Peyer's patch (tissue), 4 donors: Measurements from ENCODE around the gene PRKCA. TPM values are rescaled to one million over a fixed set of nuclear protein-coding genes. Genes with fewer than 3 reads are reported as not detected.
"Not testable (repeated sequence)": the region's sequence is repeated elsewhere in the genome, so short reads cannot be mapped to it uniquely, and the experiment has no call there.

ENCODE experiments used
- DNase-seq, 3 donors: peaks; one replicate each; pipeline ENCODE4 v3.0.0-alpha.2; 2017 to 2019
- H3K27ac ChIP-seq, 4 donors: fragments of 200-600 bp; sonication (generic); one replicate each; pipeline ENCODE4 v1.5.1; 2016 to 2019
- H3K27me3 ChIP-seq, 2 donors: fragments of 200-600 bp; sonication (generic); one replicate each; pipeline ENCODE4 v1.5.1; 2019
- H3K36me3 ChIP-seq, 3 donors: fragments of 200-600 bp; sonication (generic); one replicate each; pipeline ENCODE4 v1.5.1; 2016 to 2019
- H3K4me1 ChIP-seq, 4 donors: fragments of 200-600 bp; sonication (generic); one replicate each; pipeline ENCODE4 v1.5.1; 2016 to 2019
- H3K4me3 ChIP-seq, 4 donors: fragments of 200-600 bp; sonication (generic); 1 replicate in 3 of 4; 2 replicates in 1 of 4; pipeline ENCODE4 v1.5.1; 2016 to 2019; ENCODE audit warnings: mild to moderate bottlenecking in 1 of 4
- H3K9me3 ChIP-seq, 4 donors: fragments of 200-600 bp; sonication (generic); one replicate each; pipeline ENCODE4 v1.5.1; 2016 to 2019; ENCODE audit warnings: mild to moderate bottlenecking in 1 of 4
- POLR2A ChIP-seq, 2 donors: fragments of 450-650 bp; IDR thresholded peaks; one replicate each; pipeline ENCODE4 v1.5.1; 2017; ENCODE audit warnings: antibody characterized with exemption in 2 of 2, mild to moderate bottlenecking in 2 of 2, moderate library complexity in 2 of 2
- total RNA-seq, 4 donors: library from RNA; depleted of rRNA; stranded (reverse); fragments of >200 nt; gene quantifications; one replicate each; pipeline ENCODE4 v1.1.0, GENCODE V29; 2016
- TF ChIP-seq, protein P1 (sequence below), 6 experiments: fragments of 450-650 bp in 4 of 6; fragments of 200-600 bp in 2 of 6; sonication (generic) in 1 of 6; IDR thresholded peaks; one replicate each; pipeline ENCODE4 v1.5.1; 2017 to 2019; ENCODE audit warnings: antibody characterized with exemption in 6 of 6, mild to moderate bottlenecking in 3 of 6, moderate library complexity in 1 of 6

PRKCA gene
- total RNA-seq, 4 donors from 2014 or later, result 32.2 to 47.0 (median 43.5) TPM

DNA sequence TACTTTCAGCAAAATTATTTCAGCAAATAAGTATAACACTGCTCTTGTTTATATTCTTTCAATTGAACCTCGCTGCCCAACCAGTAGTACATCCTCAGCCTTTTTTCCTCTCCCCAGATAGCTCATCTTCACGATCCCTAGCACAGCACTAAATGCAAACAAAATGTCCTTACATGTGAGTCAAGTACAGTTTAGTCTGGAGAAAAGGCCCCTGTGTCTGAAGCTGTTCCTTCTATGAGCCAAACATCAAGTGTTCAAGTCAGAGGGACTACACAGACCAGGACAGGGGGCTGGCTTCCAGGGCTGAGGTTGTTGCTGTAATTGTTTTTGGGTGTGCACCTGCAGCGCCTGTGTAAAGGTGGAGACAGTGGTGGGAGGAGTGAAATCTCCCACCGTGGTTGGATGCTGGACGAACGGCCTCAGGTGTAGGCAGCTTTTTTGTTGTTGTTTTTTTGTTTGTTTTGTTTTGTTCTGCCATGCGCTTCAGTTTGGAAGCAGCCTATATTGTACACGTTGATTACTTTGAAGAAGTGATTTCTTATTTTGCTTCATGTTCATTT, 147.1 kb downstream of the PRKCA start:
- peak in 1 of 3 donors; percentile 26 for DNase-seq
- no peak for TF ChIP-seq POLR2A (IDR thresholded peaks at IDR 0.05)
- TF ChIP-seq, protein P1, sequence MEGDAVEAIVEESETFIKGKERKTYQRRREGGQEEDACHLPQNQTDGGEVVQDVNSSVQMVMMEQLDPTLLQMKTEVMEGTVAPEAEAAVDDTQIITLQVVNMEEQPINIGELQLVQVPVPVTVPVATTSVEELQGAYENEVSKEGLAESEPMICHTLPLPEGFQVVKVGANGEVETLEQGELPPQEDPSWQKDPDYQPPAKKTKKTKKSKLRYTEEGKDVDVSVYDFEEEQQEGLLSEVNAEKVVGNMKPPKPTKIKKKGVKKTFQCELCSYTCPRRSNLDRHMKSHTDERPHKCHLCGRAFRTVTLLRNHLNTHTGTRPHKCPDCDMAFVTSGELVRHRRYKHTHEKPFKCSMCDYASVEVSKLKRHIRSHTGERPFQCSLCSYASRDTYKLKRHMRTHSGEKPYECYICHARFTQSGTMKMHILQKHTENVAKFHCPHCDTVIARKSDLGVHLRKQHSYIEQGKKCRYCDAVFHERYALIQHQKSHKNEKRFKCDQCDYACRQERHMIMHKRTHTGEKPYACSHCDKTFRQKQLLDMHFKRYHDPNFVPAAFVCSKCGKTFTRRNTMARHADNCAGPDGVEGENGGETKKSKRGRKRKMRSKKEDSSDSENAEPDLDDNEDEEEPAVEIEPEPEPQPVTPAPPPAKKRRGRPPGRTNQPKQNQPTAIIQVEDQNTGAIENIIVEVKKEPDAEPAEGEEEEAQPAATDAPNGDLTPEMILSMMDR (IDR thresholded peaks at IDR 0.05), result no peak
- Histone ChIP-seq H3K36me3 (no peaks in the 10 kb centered on the region), H3K9me3 (no peaks in the 10 kb centered on the region), H3K27me3 (no peaks in the 10 kb centered on the region), H3K27ac (no peak overlapping the region), H3K4me3 (no peak overlapping the region), H3K4me1 (no peaks in the 10 kb centered on the region)

GRCh38 chr17:66450008-66450851, 147.8 kb downstream of the PRKCA start:
- no peak for TF ChIP-seq POLR2A (IDR thresholded peaks at IDR 0.05)
- TF ChIP-seq, protein P1 (IDR thresholded peaks at IDR 0.05), result no peak
- Histone ChIP-seq H3K4me1 (no peaks in the 10 kb centered on the region), H3K4me3 (no peak overlapping the region), H3K27me3 (no peaks in the 10 kb centered on the region), H3K9me3 (no peaks in the 10 kb centered on the region), H3K36me3 (no peaks in the 10 kb centered on the region), H3K27ac (no peak overlapping the region)
- peak in 1 of 3 donors; percentile 13 for DNase-seq

DNA sequence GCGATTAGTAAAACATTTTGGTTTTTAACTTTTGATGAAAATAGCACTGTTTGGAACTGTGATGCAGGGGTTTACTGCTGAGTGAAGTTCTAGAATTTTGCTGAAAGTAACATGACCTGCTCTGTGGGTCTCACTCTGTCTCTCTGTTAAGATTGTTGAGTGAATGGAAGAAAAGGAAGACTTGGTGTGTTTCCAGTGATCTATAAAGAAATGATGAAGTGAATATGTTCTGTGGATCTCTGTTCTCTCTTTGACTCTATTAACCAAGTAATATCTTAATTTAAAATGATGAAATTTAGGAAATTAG, 148.4 kb downstream of the PRKCA start:
- Histone ChIP-seq H3K27me3 (no peaks in the 10 kb centered on the region), H3K4me1 (no peaks in the 10 kb centered on the region), H3K9me3 (no peaks in the 10 kb centered on the region), H3K4me3 (no peak overlapping the region), H3K36me3 (no peaks in the 10 kb centered on the region), H3K27ac (no peak overlapping the region)
- TF ChIP-seq, protein P1 (IDR thresholded peaks at IDR 0.05), result no peak
- TF ChIP-seq POLR2A (IDR thresholded peaks at IDR 0.05), result no peak
- DNase-seq, result no peak

DNA sequence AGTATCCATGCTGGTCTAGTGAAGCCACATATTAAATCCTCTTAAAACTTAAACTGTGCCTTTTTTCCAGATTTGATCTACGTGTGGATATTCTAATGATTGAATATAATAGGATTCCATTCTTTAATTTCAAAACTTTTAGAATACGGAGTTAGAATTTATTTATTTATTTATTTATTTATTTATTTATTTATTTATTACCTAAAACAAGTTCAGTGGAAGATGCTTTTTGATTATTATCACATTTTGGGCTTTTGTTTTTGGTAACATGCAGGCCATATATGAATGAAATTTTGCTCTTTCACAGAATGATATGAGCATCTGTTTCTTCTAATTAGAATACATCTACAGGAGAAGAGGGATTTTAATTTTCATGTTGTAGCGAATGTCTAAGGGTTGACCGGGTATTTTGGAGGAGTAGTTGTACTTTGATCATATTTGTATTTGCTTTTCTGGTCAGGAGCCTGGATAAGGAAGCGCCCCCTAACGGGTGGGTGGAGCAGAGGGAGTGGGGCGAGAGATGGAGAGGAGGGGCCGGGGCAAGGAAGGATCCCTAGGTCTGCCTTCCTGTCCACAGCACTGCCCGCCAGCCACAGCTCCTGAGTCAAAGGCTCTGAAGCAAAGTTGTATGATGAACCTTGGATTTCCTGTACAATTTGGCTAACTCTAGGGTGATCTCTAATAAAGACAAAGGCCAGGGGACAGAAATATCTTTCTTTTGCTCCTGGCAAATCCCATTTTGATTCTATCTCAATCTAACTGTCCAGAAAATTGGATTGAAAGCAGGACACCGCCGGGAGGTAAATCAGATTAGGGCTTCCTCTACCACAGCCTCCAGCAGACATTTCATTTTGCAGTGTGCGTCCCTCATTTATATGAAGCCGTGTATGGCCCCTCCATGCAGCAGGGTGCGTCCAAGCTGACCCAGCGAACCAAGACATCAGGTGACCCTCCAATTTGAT, 149.1 kb downstream of the PRKCA start:
- H3K27ac ChIP-seq, result no peak overlapping the region
- no peaks in the 10 kb centered on the region for H3K36me3 ChIP-seq
- no peaks in the 10 kb centered on the region for H3K27me3 ChIP-seq
- no peak overlapping the region for H3K4me3 ChIP-seq
- H3K4me1 ChIP-seq, result no peaks in the 10 kb centered on the region
- TF ChIP-seq, protein P1 (IDR thresholded peaks at IDR 0.05), result peak in 3 of 6 experiments; percentile 13 to 37 (median 37)
- no peak for TF ChIP-seq POLR2A (IDR thresholded peaks at IDR 0.05)
- DNase-seq, result peak in 2 of 3 donors; percentile 52 to 63
- no peaks in the 10 kb centered on the region for H3K9me3 ChIP-seq

GRCh38 chr17:66455060-66455459, 152.6 kb downstream of the PRKCA start:
- DNase-seq, result no peak
- no peaks in the 10 kb centered on the region for H3K27me3 ChIP-seq
- H3K4me1 ChIP-seq, result no peaks in the 10 kb centered on the region
- H3K36me3 ChIP-seq, result no peaks in the 10 kb centered on the region
- H3K9me3 ChIP-seq, result no peaks in the 10 kb centered on the region
- H3K4me3 ChIP-seq, result no peak overlapping the region
- H3K27ac ChIP-seq, result no peak overlapping the region
- no peak for TF ChIP-seq POLR2A (IDR thresholded peaks at IDR 0.05)
- TF ChIP-seq, protein P1 (IDR thresholded peaks at IDR 0.05), result no peak

GRCh38 chr17:66457499-66457898, 155.1 kb downstream of the PRKCA start:
- H3K27ac ChIP-seq, DNase-seq, H3K36me3 ChIP-seq, H3K27me3 ChIP-seq, H3K4me3 ChIP-seq, H3K9me3 ChIP-seq: not testable (repeated sequence)
- peaks cover 0 to 11% (median 0%) of the 10 kb centered on the region in 4 donors for H3K4me1 ChIP-seq
